GM12878 (cell line): ENCODE data around the gene AMBRA1. TPM values are rescaled to one million over a fixed set of nuclear protein-coding genes. Genes with fewer than 3 reads are reported as not detected.

ENCODE experiments used
- ATAC-seq: fragments of 200-7000 bp; cut with Tn5 transposase; 3 replicates; pipeline ENCODE4 v1.9.1; 2020; ENCODE audit warnings: mild to moderate bottlenecking, moderate library complexity
- BruUV-seq: library from RNA; stranded (reverse); fragments of 400-500 nt; replicated peaks from 2 replicates; lab custom pipeline; 2021; lab: Mats Ljungman, UMichigan
- CTCF ChIA-PET: fragments of 300-600 bp; sonication (Branson Sonifier 250); formaldehyde crosslinking; extraction: SDS; loops from one replicate; lab custom pipeline; 2021; ENCODE audit warnings: inconsistent platforms; lab: Yijun Ruan, JAX
- POLR2A ChIA-PET: fragments of 350-600 bp; formaldehyde crosslinking; extraction: SDS; loops from one replicate; lab custom pipeline; 2021; ENCODE audit warnings: inconsistent platforms; lab: Charles Lee
- RAD21 ChIA-PET: fragments of 300-600 bp; sonication (Branson Sonifier 250); formaldehyde crosslinking; loops from one replicate; lab custom pipeline; 2023; ENCODE audit warnings: antibody characterized with exemption; ENCODE audit not compliant: unreplicated experiment; lab: Charles Lee
- SMC1A ChIA-PET: fragments of 300-600 bp; sonication (Branson Sonifier 250); formaldehyde crosslinking; loops from one replicate; lab custom pipeline; 2023; ENCODE audit not compliant: unreplicated experiment, uncharacterized antibody; lab: Charles Lee
- DNase-seq: peaks from one replicate; pipeline ENCODE4 v3.0.0-alpha.2; 2011; ENCODE audit warnings: low read depth, low spot score
- FAIRE-seq: peaks from 3 replicates; lab custom pipeline; 2011; peaks lifted over from hg19 to GRCh38; lab: Jason Lieb, UNC
- H2AFZ ChIP-seq: 2 replicates; pipeline ENCODE4 v1.6.0; 2011; ENCODE audit warnings: low read depth, low read length, control low read depth; ENCODE audit not compliant: control insufficient read depth
- H3K27ac ChIP-seq: 2 replicates; pipeline ENCODE4 v1.5.1; 2011; ENCODE audit warnings: control low read depth; ENCODE audit not compliant: control insufficient read depth, insufficient read depth
- H3K27me3 ChIP-seq, 2 experiments: replicated peaks in 1 of 2; 2 replicates each; pipeline versions ENCODE4 v1.6.0 to v1.6.1; 2011; ENCODE audit warnings: low read length in 1 of 2; ENCODE audit not compliant: control insufficient read depth in 2 of 2, insufficient read depth in 2 of 2
- H3K36me3 ChIP-seq, 2 experiments: 2 replicates each; pipeline ENCODE4 v1.5.1; 2011; ENCODE audit warnings: low read length in 1 of 2; ENCODE audit not compliant: control insufficient read depth in 2 of 2, insufficient read depth in 2 of 2
- H3K4me1 ChIP-seq: 2 replicates; pipeline ENCODE4 v1.6.1; 2011; ENCODE audit warnings: mild to moderate bottlenecking, low read length, moderate library complexity, mixed read lengths; ENCODE audit not compliant: control insufficient read depth, insufficient read depth
- H3K4me2 ChIP-seq: 2 replicates; pipeline ENCODE4 v1.6.0; 2011; ENCODE audit warnings: control low read depth; ENCODE audit not compliant: control insufficient read depth, insufficient read depth
- H3K4me3 ChIP-seq: fragments of 200-600 bp; sonication (generic); 2 replicates; pipeline ENCODE4 v1.5.1; 2016
- H3K79me2 ChIP-seq: 2 replicates; pipeline ENCODE4 v1.6.0; 2011; ENCODE audit warnings: low read length; ENCODE audit not compliant: control insufficient read depth, insufficient read depth
- H3K9ac ChIP-seq: 2 replicates; pipeline ENCODE4 v1.8.0; 2011; ENCODE audit warnings: low read length, control low read depth, mixed read lengths; ENCODE audit not compliant: control insufficient read depth, insufficient read depth
- H3K9me3 ChIP-seq: replicated peaks from 3 replicates; pipeline ENCODE4 v1.5.1; 2011; ENCODE audit warnings: mild to moderate bottlenecking, low read length; ENCODE audit not compliant: control insufficient read depth, insufficient read depth
- H4K20me1 ChIP-seq: 2 replicates; pipeline ENCODE4 v1.6.0; 2011; ENCODE audit not compliant: control insufficient read depth, insufficient read depth
- ASH2L ChIP-seq: fragments of 300-600, 200-600 bp; sonication (generic); IDR thresholded peaks from 2 replicates; pipeline ENCODE4 v1.6.1; 2017; ENCODE audit warnings: low read depth, mild to moderate bottlenecking, borderline replicate concordance
- ATF7 ChIP-seq: fragments of 450-650 bp; IDR thresholded peaks from 2 replicates; pipeline ENCODE4 v1.6.1; 2016; ENCODE audit warnings: low read depth, mild to moderate bottlenecking
- CHD4 ChIP-seq: fragments of 200-600 bp; sonication (generic); IDR thresholded peaks from 2 replicates; pipeline ENCODE4 v1.6.1; 2016; ENCODE audit warnings: mild to moderate bottlenecking
- CREM ChIP-seq: IDR thresholded peaks from 2 replicates; pipeline ENCODE4 v1.6.1; 2014; ENCODE audit warnings: antibody characterized with exemption, low read depth
- IKZF2 ChIP-seq, 2 experiments: fragments of 450-650 bp; IDR thresholded peaks; 2 replicates each; pipeline ENCODE4 v1.6.1; 2017; ENCODE audit warnings: mild to moderate bottlenecking in 2 of 2, moderate library complexity in 2 of 2
- KAT2A ChIP-seq: conservative IDR thresholded peaks from 2 replicates; pipeline ENCODE4 v1.6.1; 2011; ENCODE audit warnings: low read depth, low read length; ENCODE audit not compliant: control insufficient read depth
- KLF5 ChIP-seq: fragments of 450-650 bp; IDR thresholded peaks from 2 replicates; pipeline ENCODE4 v1.6.1; 2014; ENCODE audit warnings: mild to moderate bottlenecking; ENCODE audit not compliant: partially characterized antibody
- LARP7 ChIP-seq: fragments of 450-650 bp; IDR thresholded peaks from 2 replicates; pipeline ENCODE4 v1.6.1; 2017; ENCODE audit warnings: mild to moderate bottlenecking
- MXI1 ChIP-seq: fragments of 150-350 bp; IDR thresholded peaks from 2 replicates; pipeline ENCODE4 v1.6.1; 2011; ENCODE audit warnings: low read depth, mild to moderate bottlenecking, inconsistent platforms, low read length, improper control_type of control experiment
- NRF1 ChIP-seq: conservative IDR thresholded peaks from 2 replicates; pipeline ENCODE4 v1.6.1; 2011; ENCODE audit warnings: mild to moderate bottlenecking, low read depth, low read length, improper control_type of control experiment
- PAX5 ChIP-seq: IDR thresholded peaks from 2 replicates; pipeline ENCODE4 v1.6.1; 2011; ENCODE audit warnings: low read depth, low read length, borderline replicate concordance
- TAF1 ChIP-seq: IDR thresholded peaks from 2 replicates; pipeline ENCODE4 v1.6.1; 2011; ENCODE audit warnings: mild to moderate bottlenecking, low read depth, low read length, borderline replicate concordance
- YBX1 ChIP-seq: fragments of 450-650 bp; IDR thresholded peaks from 2 replicates; pipeline ENCODE4 v1.6.1; 2016; ENCODE audit warnings: antibody characterized with exemption
- WGBS: methylation state at CpG from one replicate; pipeline ENCODE4 v1.1.6; 2016; ENCODE audit warnings: low lambda C conversion rate; ENCODE audit not compliant: insufficient replicate concordance, insufficient coverage; ENCODE audit errors: missing lambda C conversion rate; 5-methylcytosine and 5-hydroxymethylcytosine counted together
- in situ Hi-C: fragments of 300-500 bp; cut with MboI; formaldehyde crosslinking; loops from 9 replicates; pipeline ENCODE4 v1.14.3; 2018; ENCODE audit warnings: mixed read lengths
- intact Hi-C: fragments of 100-400 bp; cut with micrococcal nuclease; formaldehyde crosslinking; loops from one replicate; pipeline ENCODE4 v1.14.2; 2022; ENCODE audit not compliant: unreplicated experiment
- polyA plus RNA-seq, 11 experiments: library from polyadenylated mRNA; depleted of rRNA in 4 of 11; unstranded in 6 of 11; stranded (reverse) in 5 of 11; fragments of >200 nt; fragmentation: Nextera tagmentation in 4 of 11; fragmentation: Illumina TruSeq in 1 of 11; extraction: Ambion mirVana in 4 of 11; extraction: Trizol in 1 of 11; gene quantifications; 1 replicate in 1 of 11; 2 replicates in 10 of 11; pipeline versions ENCODE4 v1.2.1 to v1.2.3, GENCODE V29; 2011 to 2016; ENCODE audit warnings: inconsistent platforms in 2 of 11, missing spikeins in 2 of 11, low read depth in 1 of 11
- total RNA-seq, 4 experiments: library from RNA; depleted of rRNA in 3 of 4; stranded (reverse); fragments of >200 nt in 3 of 4; fragmentation: Illumina TruSeq in 1 of 4; extraction: Trizol in 1 of 4; gene quantifications; 2 replicates each; pipeline versions ENCODE4 v1.2.1 to v1.2.3, GENCODE V29; 2013 to 2021
- TF ChIP-seq, protein P1 (sequence below): fragments of 450-650 bp; IDR thresholded peaks from 2 replicates; pipeline ENCODE4 v1.6.1; 2017; ENCODE audit warnings: mild to moderate bottlenecking, moderate library complexity
- TF ChIP-seq, protein P2 (sequence below): fragments of 450-650 bp; IDR thresholded peaks from 2 replicates; pipeline ENCODE4 v1.6.1; 2014; ENCODE audit warnings: mild to moderate bottlenecking

The AMBRA1 gene
- total and polyA plus RNA-seq, 10 of the 15 experiments (the other 5 are each of a cell fraction or from before 2014, with no cell fraction given): 0.57 to 34.3 (median 13.7) TPM

DNA sequence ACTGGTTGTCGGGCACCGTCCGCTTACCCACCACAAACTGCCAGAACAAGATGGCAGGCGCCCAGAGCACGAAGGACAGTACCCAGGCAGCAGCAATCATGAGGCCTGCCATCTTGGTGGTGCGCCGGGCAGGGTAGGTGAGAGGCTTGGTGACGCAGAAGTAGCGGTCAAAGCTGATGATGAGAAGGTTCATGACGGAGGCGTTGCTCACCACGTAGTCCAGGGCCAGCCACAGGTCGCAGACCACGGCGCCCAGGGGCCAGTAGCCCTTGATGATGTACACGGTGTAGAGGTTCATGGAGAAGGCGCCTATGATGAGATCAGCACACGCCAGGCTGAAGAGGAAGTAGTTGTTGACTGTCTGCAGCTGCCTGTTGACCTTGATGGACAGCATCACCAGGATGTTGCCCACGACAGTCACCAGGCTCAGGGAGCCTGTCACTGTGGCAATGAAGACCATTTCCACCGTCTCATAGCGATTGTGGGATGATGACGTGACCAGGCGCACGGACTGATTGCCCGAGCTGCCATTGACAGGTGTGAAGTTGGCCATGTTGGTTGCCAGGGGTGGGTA is 207.7 kb downstream of the AMBRA1 start (continued):
- TF ChIP-seq, protein P1, sequence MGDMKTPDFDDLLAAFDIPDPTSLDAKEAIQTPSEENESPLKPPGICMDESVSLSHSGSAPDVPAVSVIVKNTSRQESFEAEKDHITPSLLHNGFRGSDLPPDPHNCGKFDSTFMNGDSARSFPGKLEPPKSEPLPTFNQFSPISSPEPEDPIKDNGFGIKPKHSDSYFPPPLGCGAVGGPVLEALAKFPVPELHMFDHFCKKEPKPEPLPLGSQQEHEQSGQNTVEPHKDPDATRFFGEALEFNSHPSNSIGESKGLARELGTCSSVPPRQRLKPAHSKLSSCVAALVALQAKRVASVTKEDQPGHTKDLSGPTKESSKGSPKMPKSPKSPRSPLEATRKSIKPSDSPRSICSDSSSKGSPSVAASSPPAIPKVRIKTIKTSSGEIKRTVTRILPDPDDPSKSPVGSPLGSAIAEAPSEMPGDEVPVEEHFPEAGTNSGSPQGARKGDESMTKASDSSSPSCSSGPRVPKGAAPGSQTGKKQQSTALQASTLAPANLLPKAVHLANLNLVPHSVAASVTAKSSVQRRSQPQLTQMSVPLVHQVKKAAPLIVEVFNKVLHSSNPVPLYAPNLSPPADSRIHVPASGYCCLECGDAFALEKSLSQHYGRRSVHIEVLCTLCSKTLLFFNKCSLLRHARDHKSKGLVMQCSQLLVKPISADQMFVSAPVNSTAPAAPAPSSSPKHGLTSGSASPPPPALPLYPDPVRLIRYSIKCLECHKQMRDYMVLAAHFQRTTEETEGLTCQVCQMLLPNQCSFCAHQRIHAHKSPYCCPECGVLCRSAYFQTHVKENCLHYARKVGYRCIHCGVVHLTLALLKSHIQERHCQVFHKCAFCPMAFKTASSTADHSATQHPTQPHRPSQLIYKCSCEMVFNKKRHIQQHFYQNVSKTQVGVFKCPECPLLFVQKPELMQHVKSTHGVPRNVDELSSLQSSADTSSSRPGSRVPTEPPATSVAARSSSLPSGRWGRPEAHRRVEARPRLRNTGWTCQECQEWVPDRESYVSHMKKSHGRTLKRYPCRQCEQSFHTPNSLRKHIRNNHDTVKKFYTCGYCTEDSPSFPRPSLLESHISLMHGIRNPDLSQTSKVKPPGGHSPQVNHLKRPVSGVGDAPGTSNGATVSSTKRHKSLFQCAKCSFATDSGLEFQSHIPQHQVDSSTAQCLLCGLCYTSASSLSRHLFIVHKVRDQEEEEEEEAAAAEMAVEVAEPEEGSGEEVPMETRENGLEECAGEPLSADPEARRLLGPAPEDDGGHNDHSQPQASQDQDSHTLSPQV: no peak

DNA sequence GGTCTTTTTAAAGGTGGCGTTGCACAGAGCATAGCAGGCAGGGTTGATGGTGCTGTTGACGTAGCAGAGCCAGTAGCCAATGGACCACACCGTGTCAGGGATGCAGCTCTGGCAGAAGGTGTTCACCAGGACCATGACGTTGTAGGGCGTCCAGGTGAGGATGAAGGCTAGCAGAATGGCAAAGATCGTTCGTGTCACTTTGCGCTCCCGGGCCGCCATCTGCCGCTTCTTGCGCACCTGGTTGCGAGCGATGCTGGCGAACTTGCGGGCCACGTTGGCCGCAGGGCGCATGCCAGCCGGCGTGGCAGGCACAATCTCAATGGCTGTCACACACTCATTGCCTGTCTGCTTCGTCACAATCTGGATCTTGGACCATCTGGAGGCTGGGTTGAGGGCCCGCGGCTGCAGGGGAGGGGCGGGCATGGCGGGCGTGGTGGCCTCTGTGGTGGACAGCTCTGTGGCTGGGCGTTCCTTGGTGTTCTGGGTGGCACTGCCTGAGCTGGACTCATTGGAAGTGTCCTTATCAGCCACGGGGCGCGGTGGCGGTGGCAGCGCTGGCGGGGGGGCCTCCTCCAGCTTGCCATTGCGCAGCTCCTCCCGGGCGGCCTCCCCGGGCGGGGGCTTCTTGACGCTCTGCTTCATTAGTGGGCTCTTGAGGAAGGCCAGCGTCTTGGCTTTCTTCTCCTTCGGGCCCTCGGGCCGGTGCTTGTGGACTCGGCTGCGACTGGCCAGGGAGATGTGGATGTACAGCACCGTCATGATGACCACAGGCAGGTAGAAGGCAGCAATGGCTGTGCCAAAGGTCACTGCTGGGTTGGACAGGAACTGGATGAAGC is 208.4 kb downstream of the AMBRA1 start:
- no peaks in the 10 kb centered on the region for H4K20me1 ChIP-seq
- H3K36me3 ChIP-seq: no peaks in the 10 kb centered on the region
- DNase-seq (no peak), FAIRE-seq (no peak), ATAC-seq (no peak)
- no peak overlapping the region for H3K4me2 ChIP-seq
- no peak overlapping the region for H2AFZ ChIP-seq
- BruUV-seq: no TSS peak
- H3K27me3 ChIP-seq: peaks cover 13 to 25% of the 10 kb centered on the region in 2 experiments
- peaks cover 11% of the 10 kb centered on the region for H3K4me1 ChIP-seq
- no peaks in the 10 kb centered on the region for H3K9me3 ChIP-seq
- H3K27ac ChIP-seq: no peak overlapping the region
- POLR2A ChIA-PET: no interaction called here
- no peaks in the 10 kb centered on the region for H3K79me2 ChIP-seq
- intact Hi-C loops (no loop called here), in situ Hi-C loops (no loop called here)
- CTCF ChIA-PET: no interaction called here
- 88% methylated on average over 47 of the region's 47 CpGs for WGBS
- SMC1A ChIA-PET: no interaction called here
- H3K4me3 ChIP-seq: no peak overlapping the region
- H3K9ac ChIP-seq: no peak overlapping the region
- RAD21 ChIA-PET: no interaction called here
- no peak for TF ChIP-seq YBX1
- TF ChIP-seq PAX5: no peak
- TF ChIP-seq ATF7: no peak
- no peak for TF ChIP-seq TAF1
- TF ChIP-seq, protein P2, sequence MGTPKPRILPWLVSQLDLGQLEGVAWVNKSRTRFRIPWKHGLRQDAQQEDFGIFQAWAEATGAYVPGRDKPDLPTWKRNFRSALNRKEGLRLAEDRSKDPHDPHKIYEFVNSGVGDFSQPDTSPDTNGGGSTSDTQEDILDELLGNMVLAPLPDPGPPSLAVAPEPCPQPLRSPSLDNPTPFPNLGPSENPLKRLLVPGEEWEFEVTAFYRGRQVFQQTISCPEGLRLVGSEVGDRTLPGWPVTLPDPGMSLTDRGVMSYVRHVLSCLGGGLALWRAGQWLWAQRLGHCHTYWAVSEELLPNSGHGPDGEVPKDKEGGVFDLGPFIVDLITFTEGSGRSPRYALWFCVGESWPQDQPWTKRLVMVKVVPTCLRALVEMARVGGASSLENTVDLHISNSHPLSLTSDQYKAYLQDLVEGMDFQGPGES: no peak
- TF ChIP-seq IKZF2 (IDR thresholded peaks at IDR 0.05): no peak
- TF ChIP-seq NRF1: no peak
- no peak for TF ChIP-seq CREM
- TF ChIP-seq MXI1: no peak
- no peak for TF ChIP-seq LARP7
- TF ChIP-seq KLF5: no peak
- no peak for TF ChIP-seq ASH2L
- TF ChIP-seq CHD4: no peak
- TF ChIP-seq KAT2A: no peak
